Neural cell (in vitro differentiated cells): ENCODE measurements around the gene CCDC102A.
A peak's percentile ranks its signal among the peaks of the same experiment; 100 is the strongest.

Experiments used
- EZH2 ChIP-seq: fragments of 200-600, 300-800 bp; shearing (Covaris generic), sonication (generic); IDR thresholded peaks from 2 replicates; pipeline ENCODE4 v1.6.1; 2014; ENCODE audit warnings: antibody characterized with exemption, low read length, borderline replicate concordance, mild to moderate bottlenecking; ENCODE audit not compliant: insufficient read depth, poor library complexity, severe bottlenecking
- MXI1 ChIP-seq: fragments of 450-650 bp; conservative IDR thresholded peaks from 2 replicates; pipeline ENCODE4 v1.6.1; 2014; ENCODE audit warnings: antibody characterized with exemption, mild to moderate bottlenecking; ENCODE audit not compliant: poor library complexity, severe bottlenecking
- POLR2AphosphoS5 ChIP-seq: IDR thresholded peaks from 2 replicates; pipeline ENCODE4 v1.6.1; 2012
- RAD21 ChIP-seq: fragments of 450-650 bp; conservative IDR thresholded peaks from 2 replicates; pipeline ENCODE4 v1.6.1; 2014; ENCODE audit warnings: antibody characterized with exemption, mild to moderate bottlenecking, moderate library complexity
- TF ChIP-seq, protein P1 (sequence below): fragments of 450-650 bp; IDR thresholded peaks from 2 replicates; pipeline ENCODE4 v1.5.1; 2014; ENCODE audit warnings: antibody characterized with exemption, mild to moderate bottlenecking, moderate library complexity; ENCODE audit not compliant: poor library complexity, severe bottlenecking
- TF ChIP-seq, protein P2 (sequence below): IDR thresholded peaks from 2 replicates; pipeline ENCODE4 v1.6.1; 2012; ENCODE audit warnings: borderline replicate concordance

DNA sequence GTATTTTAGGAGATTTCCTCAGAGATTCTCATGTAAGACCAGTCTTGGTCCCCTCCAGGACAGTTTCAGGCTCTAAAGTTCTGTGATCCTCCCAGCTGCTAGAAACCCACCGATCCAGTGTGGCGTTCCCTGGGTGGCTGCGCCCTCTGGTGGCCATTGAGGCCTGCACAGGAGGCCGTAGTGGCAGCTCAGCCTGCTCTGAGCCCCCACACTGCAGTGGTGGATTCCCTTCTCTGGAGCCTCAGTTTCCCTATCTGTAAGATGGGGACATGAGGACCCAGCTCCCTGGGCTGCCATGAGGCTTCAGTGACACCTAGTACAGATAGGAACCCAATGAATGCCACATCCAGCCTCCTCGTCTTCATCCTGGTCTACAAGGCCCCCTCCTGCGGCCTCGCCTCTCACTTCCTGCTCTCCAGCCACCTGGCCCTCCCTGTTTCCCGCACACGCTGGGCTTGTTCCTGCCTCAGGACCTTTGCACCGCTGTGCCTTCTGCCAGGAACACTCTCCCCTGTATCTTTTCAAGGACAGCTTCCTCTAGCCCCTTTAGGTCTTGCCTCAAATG lies 16.5 kb downstream of the CCDC102A start:
- TF ChIP-seq, protein P1, sequence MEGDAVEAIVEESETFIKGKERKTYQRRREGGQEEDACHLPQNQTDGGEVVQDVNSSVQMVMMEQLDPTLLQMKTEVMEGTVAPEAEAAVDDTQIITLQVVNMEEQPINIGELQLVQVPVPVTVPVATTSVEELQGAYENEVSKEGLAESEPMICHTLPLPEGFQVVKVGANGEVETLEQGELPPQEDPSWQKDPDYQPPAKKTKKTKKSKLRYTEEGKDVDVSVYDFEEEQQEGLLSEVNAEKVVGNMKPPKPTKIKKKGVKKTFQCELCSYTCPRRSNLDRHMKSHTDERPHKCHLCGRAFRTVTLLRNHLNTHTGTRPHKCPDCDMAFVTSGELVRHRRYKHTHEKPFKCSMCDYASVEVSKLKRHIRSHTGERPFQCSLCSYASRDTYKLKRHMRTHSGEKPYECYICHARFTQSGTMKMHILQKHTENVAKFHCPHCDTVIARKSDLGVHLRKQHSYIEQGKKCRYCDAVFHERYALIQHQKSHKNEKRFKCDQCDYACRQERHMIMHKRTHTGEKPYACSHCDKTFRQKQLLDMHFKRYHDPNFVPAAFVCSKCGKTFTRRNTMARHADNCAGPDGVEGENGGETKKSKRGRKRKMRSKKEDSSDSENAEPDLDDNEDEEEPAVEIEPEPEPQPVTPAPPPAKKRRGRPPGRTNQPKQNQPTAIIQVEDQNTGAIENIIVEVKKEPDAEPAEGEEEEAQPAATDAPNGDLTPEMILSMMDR, result peak; percentile 89
- TF ChIP-seq EZH2, result no peak
- TF ChIP-seq MXI1, result peak; percentile 28
- peak; percentile 84 for TF ChIP-seq RAD21
- TF ChIP-seq, protein P2, sequence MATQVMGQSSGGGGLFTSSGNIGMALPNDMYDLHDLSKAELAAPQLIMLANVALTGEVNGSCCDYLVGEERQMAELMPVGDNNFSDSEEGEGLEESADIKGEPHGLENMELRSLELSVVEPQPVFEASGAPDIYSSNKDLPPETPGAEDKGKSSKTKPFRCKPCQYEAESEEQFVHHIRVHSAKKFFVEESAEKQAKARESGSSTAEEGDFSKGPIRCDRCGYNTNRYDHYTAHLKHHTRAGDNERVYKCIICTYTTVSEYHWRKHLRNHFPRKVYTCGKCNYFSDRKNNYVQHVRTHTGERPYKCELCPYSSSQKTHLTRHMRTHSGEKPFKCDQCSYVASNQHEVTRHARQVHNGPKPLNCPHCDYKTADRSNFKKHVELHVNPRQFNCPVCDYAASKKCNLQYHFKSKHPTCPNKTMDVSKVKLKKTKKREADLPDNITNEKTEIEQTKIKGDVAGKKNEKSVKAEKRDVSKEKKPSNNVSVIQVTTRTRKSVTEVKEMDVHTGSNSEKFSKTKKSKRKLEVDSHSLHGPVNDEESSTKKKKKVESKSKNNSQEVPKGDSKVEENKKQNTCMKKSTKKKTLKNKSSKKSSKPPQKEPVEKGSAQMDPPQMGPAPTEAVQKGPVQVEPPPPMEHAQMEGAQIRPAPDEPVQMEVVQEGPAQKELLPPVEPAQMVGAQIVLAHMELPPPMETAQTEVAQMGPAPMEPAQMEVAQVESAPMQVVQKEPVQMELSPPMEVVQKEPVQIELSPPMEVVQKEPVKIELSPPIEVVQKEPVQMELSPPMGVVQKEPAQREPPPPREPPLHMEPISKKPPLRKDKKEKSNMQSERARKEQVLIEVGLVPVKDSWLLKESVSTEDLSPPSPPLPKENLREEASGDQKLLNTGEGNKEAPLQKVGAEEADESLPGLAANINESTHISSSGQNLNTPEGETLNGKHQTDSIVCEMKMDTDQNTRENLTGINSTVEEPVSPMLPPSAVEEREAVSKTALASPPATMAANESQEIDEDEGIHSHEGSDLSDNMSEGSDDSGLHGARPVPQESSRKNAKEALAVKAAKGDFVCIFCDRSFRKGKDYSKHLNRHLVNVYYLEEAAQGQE, result no peak
- no peak for TF ChIP-seq POLR2AphosphoS5
